Prostate gland (tissue), 2 donors: ENCODE data around the gene IYD.

Source experiments
- CTCF ChIP-seq, 4 experiments: fragments of 200-600 bp in 2 of 4; fragments of 450-650 bp in 2 of 4; sonication (generic) in 2 of 4; IDR thresholded peaks; 1 replicate in 3 of 4; 2 replicates in 1 of 4; pipeline ENCODE4 v1.5.1; 2016 to 2019; ENCODE audit warnings: antibody characterized with exemption in 4 of 4, mild to moderate bottlenecking in 2 of 4, moderate library complexity in 2 of 4
- POLR2AphosphoS5 ChIP-seq: sonication (generic); formaldehyde crosslinking; IDR thresholded peaks from one replicate; pipeline ENCODE4 v1.6.1; 2017; ENCODE audit warnings: antibody characterized with exemption

- TF ChIP-seq CTCF (IDR thresholded peaks at IDR 0.05) (no peak), POLR2AphosphoS5 (no peak)
Measured at GRCh38 chr6:150327117-150327774, 41.6 kb upstream of the IYD start.
